ENCODE data around the gene ALDOB.

Gene ALDOB

DNA sequence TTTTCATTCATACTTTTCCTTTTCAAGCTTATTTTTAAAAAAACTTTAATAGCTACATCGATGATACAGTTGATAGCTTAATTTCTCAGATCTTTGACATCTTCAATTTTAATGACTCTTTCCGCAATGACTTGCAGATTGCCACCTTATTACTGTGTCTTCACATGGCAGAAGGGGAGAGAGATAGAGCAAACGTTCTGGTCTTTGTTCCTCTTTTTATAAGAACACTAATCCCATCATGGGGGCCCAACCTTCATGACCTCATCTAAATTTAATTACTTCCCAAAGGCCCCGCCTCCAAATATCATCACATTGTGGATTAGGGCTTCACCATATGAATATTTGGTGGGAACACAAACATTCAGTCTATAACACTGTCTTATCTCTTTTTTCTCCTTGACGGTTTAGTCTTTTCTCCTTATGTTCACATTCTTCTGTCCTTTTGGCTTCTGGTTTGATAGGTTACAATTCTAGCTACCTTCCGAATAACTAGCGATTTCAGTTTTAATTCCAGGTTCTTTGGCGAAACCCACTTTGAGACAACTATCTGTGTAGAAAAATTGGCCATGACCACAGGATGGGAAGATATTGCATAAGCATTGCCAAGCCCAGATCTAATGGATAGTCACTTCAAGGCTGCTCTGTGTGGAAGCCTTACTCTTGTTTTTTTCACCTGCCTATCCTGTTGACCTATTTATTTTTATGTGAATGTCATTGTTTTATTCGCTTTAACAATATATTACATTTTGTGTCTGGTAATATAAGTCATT lies 31.9 kb downstream of the ALDOB start:
- TF ChIP-seq, protein P1, sequence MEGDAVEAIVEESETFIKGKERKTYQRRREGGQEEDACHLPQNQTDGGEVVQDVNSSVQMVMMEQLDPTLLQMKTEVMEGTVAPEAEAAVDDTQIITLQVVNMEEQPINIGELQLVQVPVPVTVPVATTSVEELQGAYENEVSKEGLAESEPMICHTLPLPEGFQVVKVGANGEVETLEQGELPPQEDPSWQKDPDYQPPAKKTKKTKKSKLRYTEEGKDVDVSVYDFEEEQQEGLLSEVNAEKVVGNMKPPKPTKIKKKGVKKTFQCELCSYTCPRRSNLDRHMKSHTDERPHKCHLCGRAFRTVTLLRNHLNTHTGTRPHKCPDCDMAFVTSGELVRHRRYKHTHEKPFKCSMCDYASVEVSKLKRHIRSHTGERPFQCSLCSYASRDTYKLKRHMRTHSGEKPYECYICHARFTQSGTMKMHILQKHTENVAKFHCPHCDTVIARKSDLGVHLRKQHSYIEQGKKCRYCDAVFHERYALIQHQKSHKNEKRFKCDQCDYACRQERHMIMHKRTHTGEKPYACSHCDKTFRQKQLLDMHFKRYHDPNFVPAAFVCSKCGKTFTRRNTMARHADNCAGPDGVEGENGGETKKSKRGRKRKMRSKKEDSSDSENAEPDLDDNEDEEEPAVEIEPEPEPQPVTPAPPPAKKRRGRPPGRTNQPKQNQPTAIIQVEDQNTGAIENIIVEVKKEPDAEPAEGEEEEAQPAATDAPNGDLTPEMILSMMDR (IDR thresholded peaks at IDR 0.05; ENCODE audit: control extremely low read depth, extremely low read depth, low read depth, missing control alignments): no peak
- no peak for DNase-seq (ENCODE audit: extremely low spot score)
- POLR2A ChIA-PET: no interaction called here
- CTCF ChIA-PET: interaction anchor here (1.1 to 1.7 kb wide), 2 partner anchors 15 to 18 kb away, joined by 3 to 4 read pairs; no protein-coding TSS in a partner anchor

- no peak for DNase-seq (ENCODE audit: extremely low spot score)
- POLR2A ChIA-PET: no interaction called here
- TF ChIP-seq, protein P1 (IDR thresholded peaks at IDR 0.05; ENCODE audit: control extremely low read depth, extremely low read depth, low read depth, missing control alignments): no peak
- CTCF ChIA-PET: interaction anchor here (1.1 to 2.0 kb wide), 3 partner anchors 11 to 59 kb away, joined by 4 to 8 read pairs (median 5); no protein-coding TSS in a partner anchor
Measured at GRCh38 chr9:101400120-101400519, 35.5 kb downstream of the ALDOB start.

- TF ChIP-seq, protein P1 (IDR thresholded peaks at IDR 0.05; ENCODE audit: control extremely low read depth, extremely low read depth, low read depth, missing control alignments): no peak
- POLR2A ChIA-PET: interaction anchor here (1.6 kb wide), 1 partner anchor 9 kb away, joined by 6 read pairs; no protein-coding TSS in a partner anchor
- CTCF ChIA-PET: interaction anchor here (1.1 to 2.0 kb wide), 3 partner anchors 11 to 59 kb away, joined by 4 to 8 read pairs (median 5); no protein-coding TSS in a partner anchor
- no peak for DNase-seq (ENCODE audit: extremely low spot score)
Measured at GRCh38 chr9:101399643-101399970, 36.0 kb downstream of the ALDOB start.

DNA sequence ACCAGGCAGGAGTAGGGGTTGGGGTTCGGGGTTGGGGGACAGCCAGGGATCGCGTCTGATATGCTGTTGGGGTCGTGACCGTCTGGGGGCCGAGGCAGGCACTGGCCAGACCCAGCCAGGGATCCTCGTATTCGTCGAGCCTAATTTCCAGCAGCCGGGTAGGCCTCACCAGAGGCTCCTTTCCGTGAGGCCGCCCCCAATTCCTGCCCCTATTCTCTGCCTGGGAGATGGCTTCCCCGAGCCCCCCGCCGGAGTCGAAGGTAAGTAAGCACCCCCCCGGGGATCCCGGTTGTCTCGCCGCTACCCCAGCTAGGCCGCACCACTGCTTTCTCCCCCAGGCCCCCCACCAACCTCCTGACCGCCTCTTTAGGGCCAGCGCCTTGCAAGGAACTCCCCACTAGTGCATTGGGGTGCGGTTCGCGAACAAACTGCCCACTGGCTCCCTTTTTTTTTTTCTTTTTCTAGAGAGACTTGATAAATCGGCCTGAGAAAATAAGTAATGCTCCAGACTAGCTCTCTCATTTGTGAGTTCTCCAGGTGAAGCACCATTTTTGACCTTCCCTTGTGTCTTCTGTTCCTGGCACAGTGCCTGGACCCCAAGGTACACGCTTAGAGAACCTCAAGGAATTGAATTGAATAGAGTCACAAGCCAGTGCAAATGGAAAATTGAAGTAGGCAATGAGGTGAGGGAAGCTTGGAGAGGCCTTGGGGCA lies 36.5 kb downstream of the ALDOB start:
- TF ChIP-seq, protein P1 (IDR thresholded peaks at IDR 0.05; ENCODE audit: control extremely low read depth, extremely low read depth, low read depth, missing control alignments): no peak
- ChIA-PET CTCF (interaction anchor here (0.8 to 2.0 kb wide), 5 partner anchors 11 to 60 kb away, joined by 3 to 9 read pairs (median 5); no protein-coding TSS in a partner anchor), POLR2A (interaction anchor here (0.7 to 1.6 kb wide), 2 partner anchors 9 to 1054 kb away, joined by 6 read pairs; no protein-coding TSS in a partner anchor)
- no peak for DNase-seq (ENCODE audit: extremely low spot score)

DNA sequence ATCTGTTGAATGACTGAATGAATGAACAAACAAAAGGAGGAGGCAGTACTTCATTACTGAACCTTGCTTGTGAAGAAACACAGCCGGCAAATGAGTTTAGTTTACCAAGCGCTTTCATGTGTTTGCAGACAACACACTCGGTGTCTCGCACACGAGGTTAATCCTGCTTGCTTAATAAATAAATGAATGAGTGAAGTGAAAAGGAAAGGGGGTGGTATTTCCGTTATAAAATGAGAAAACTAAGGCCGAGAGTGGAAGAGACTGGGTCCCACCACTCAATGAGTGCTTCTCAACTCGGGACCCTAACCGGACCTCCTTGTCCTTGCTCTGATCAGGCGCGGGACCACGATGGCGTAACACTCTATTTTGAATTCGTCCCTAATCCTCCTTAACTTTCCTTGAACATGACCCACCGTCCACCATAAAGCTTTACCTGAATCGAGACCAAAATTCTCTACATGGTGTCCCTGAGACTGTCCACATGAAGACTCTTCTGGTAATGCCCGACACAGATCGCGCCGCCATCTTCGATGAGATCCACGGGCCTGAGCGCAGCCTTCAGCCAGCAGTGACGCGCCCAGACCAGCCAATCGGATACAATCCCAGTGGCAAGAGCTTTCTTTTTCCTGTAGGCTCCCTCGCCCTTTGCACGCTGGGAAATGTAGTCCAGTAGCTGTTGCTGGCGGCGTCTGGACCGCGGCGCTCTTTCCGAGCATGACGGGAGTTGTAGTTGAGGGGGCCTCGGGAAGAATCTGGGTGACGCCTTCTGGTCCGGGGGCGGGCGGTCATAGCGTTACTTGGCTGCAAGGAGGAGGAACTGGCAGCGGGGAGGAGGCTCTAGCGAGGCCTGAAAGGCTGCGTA lies 37.3 kb downstream of the ALDOB start, which contains the start of the genes MRPL50 and ZNF189:
Gene MRPL50, minus strand, starts transcription at position 551 of the 862 bp plus-strand sequence. Its CDS starts 26 bp downstream, at position 525.
Gene ZNF189, plus strand, starts transcription at position 784 of the 862 bp plus-strand sequence. CDS start 306 bp downstream, outside the sequence.
- POLR2A ChIA-PET: interaction anchor here (0.6 to 1.6 kb wide), 4 partner anchors 10 to 1053 kb away, joined by 4 to 6 read pairs (median 5); no protein-coding TSS in a partner anchor
- DNase-seq (ENCODE audit: extremely low spot score): peak; percentile 94
- CTCF ChIA-PET: interaction anchor here (0.8 to 2.0 kb wide), 3 partner anchors 10 to 61 kb away, joined by 3 to 9 read pairs (median 5); no protein-coding TSS in a partner anchor
- TF ChIP-seq, protein P1 (IDR thresholded peaks at IDR 0.05; ENCODE audit: control extremely low read depth, extremely low read depth, low read depth, missing control alignments): no peak

Measured in GM10248 (cell line).